Activated T-helper 17 cell treated with anti-CD3 and anti-CD28 coated beads, Interleukin-2, amount 50 U/mL, for 72 hours (primary cell): Measurements from ENCODE around the gene RPUSD2. TPM values are rescaled to one million over a fixed set of nuclear protein-coding genes. Genes with fewer than 3 reads are reported as not detected.

Experiments
- ATAC-seq: fragments of 150-1000 bp; cut with Tn5 transposase; replicated peaks from 2 replicates; pipeline ENCODE4 v1.10.0; 2021; ENCODE audit warnings: mild to moderate bottlenecking, moderate library complexity
- H3K27ac Mint-ChIP-seq: one replicate; pipeline ENCODE4 v1.8.0; 2022; ENCODE audit warnings: mixed read lengths
- H3K27me3 Mint-ChIP-seq: one replicate; pipeline ENCODE4 v1.8.0; 2022; ENCODE audit warnings: mixed read lengths
- H3K36me3 Mint-ChIP-seq: one replicate; pipeline ENCODE4 v1.8.0; 2022; ENCODE audit warnings: low read depth, mild to moderate bottlenecking, mixed read lengths
- H3K4me1 Mint-ChIP-seq: one replicate; pipeline ENCODE4 v1.8.0; 2022; ENCODE audit warnings: mixed read lengths
- H3K4me3 Mint-ChIP-seq: one replicate; pipeline ENCODE4 v1.8.0; 2022; ENCODE audit warnings: mild to moderate bottlenecking, mixed read lengths
- H3K9me3 Mint-ChIP-seq: one replicate; pipeline ENCODE4 v1.8.0; 2022; ENCODE audit warnings: mixed read lengths
- total RNA-seq, 2 donors: library from RNA; stranded (reverse); gene quantifications; one replicate each; pipeline ENCODE4 v1.2.3, GENCODE V29; 2022

Gene RPUSD2, protein sequence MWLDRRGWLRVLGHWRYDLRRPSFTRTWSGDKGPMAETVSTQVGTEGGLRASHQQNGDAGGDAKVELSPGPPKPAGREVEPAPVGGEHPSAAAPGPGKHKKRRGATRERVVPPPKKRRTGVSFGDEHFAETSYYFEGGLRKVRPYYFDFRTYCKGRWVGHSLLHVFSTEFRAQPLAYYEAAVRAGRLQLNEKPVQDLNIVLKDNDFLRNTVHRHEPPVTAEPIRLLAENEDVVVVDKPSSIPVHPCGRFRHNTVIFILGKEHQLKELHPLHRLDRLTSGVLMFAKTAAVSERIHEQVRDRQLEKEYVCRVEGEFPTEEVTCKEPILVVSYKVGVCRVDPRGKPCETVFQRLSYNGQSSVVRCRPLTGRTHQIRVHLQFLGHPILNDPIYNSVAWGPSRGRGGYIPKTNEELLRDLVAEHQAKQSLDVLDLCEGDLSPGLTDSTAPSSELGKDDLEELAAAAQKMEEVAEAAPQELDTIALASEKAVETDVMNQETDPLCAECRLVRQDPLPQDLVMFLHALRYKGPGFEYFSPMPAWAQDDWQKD
- total RNA-seq, result 10 to 100 TPM in 1 of 2 donors, 1 to 10 TPM in 1; 8.5 to 14.2 TPM

DNA sequence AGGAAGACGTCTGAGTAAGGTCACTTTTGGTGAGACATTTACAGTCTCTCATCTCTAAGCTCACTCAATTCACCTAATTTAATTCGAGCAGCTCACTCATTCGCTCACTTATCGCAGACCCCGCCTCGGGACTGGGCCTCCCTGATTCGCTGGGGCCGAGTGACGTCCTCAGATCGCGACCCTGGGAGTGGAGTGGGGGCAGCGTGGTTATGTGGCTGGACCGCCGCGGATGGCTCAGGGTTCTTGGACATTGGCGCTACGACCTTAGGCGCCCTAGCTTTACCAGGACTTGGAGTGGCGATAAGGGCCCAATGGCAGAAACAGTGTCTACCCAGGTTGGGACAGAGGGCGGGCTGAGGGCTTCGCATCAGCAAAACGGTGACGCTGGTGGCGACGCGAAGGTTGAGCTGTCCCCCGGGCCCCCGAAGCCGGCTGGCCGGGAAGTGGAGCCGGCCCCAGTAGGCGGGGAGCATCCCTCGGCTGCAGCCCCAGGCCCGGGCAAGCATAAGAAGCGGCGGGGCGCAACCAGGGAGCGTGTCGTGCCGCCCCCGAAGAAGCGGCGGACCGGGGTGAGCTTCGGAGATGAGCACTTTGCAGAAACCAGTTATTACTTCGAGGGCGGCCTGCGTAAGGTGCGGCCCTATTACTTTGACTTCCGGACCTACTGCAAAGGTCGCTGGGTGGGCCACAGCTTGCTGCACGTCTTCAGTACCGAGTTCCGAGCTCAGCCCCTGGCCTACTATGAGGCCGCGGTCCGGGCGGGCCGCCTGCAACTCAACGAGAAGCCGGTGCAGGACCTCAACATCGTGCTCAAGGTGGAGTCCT is at the start of gene RPUSD2:
Gene RPUSD2, plus strand, starts transcription at position 171 of the 825 bp plus-strand sequence. Its CDS starts 39 bp downstream, at position 210.
- Mint-ChIP-seq H3K27me3 (no peaks in the 10 kb centered on the region), H3K4me1 (peaks cover 22% of the 10 kb centered on the region), H3K36me3 (peaks cover 34% of the 10 kb centered on the region), H3K9me3 (no peaks in the 10 kb centered on the region), H3K4me3 (peak within 1 kb of the TSS; percentile 95), H3K27ac (peak within 1 kb of the TSS; percentile 96)
- peak; percentile 70 for ATAC-seq

DNA sequence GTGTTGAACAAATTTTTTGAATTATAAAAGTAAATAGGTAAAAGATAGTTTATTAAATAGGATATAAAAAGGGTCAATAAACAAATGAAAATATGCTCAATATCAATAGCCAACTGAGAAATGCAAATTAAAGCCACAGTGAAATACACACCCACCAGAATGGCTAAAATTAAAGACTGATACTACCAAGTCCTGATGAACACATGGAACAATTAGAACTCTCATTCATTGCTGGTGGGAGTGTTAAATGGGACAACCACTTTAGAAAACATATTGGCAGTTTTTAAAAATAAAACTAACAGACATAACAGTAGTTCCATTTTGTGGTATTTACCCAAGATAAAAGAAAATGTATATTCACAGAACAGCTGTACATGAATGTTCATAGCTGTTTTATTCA is 45.5 kb upstream of the RPUSD2 start:
- Mint-ChIP-seq H3K27me3 (no peaks in the 10 kb centered on the region), H3K36me3 (no peaks in the 10 kb centered on the region), H3K9me3 (no peaks in the 10 kb centered on the region), H3K4me1 (no peaks in the 10 kb centered on the region), H3K27ac (no peak overlapping the region), H3K4me3 (no peak overlapping the region)
- no peak for ATAC-seq

DNA sequence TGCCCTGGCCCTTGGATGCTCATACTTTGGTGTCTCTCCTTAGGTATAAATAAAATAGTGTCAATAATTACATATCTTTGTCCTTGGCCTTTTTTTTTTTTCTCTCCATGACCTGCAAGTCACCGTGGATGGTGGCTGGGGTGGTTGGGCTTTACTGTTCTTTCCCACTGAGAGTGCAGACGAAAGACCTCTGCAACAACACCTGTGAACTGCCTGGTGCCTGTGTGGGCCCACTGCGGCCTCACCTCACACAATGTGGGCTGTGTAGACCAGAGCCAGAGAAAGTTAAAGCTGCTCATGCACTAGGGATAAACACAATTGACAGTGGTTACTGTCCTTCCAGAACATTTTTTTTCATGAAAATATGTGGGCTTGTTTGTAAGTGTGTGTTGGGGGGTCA is 43.2 kb upstream of the RPUSD2 start:
- Mint-ChIP-seq H3K27me3 (no peaks in the 10 kb centered on the region), H3K4me1 (no peaks in the 10 kb centered on the region), H3K4me3 (no peak overlapping the region), H3K9me3 (no peaks in the 10 kb centered on the region), H3K36me3 (no peaks in the 10 kb centered on the region), H3K27ac (no peak overlapping the region)
- ATAC-seq, result no peak

DNA sequence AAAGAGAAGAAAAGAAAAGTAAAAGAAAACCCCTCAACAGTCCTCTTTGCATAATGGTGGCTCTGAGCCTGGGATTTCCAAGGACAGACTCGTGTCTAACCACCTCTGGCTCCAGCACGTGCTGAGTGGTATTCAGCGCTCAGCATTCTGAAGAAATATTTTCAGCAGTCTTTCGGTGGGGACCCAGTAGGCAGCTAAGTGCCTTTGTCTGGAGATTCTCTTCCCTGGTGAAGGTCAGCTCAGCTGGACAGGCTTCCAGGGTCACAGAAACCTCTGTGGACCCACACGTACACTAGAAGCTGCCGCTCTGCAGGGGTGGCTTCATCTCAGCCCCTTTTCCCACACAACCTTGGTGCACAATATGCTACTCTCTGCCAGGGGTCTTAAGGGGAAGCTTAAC is 40.3 kb upstream of the RPUSD2 start:
- Mint-ChIP-seq H3K4me3 (no peak overlapping the region), H3K36me3 (no peaks in the 10 kb centered on the region)

DNA sequence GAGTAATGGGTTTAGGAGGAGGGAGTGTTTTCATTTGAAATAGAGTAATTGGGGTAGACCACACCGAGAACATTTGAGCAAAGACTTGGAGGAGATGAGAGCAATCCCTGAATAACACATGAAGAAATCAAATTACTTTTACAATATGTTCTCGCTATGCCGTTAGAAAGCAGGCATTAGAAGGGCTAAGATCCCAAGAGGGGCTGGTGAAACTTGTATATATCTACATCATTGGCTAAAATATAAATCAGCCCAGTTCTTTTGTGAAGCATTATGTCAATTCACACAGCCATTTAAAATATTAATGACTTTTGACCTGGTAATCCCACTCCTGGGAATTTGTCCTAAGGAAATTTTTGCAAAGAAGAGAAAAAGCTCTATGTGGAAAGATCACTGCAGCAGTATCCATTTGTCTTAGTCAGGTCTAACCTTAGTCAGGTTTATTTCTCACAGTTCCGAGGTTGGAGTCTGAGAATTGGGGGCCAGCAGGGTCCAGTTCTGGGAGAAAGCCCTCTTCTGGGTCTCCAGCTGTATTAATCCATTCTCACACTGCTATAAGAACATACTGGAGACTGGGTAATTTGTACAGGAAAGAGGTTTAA is 35.2 kb upstream of the RPUSD2 start:
- Mint-ChIP-seq H3K4me3 (no peak overlapping the region), H3K36me3 (peaks cover 6% of the 10 kb centered on the region), H3K9me3 (no peaks in the 10 kb centered on the region), H3K27ac (no peak overlapping the region), H3K4me1 (no peaks in the 10 kb centered on the region), H3K27me3 (no peaks in the 10 kb centered on the region)
- ATAC-seq, result no peak

More for the DNA sequence above, 40.3 kb upstream of the RPUSD2 start:
- ATAC-seq, result no peak
- Mint-ChIP-seq H3K27me3 (no peaks in the 10 kb centered on the region), H3K4me1 (no peaks in the 10 kb centered on the region), H3K9me3 (no peaks in the 10 kb centered on the region), H3K27ac (no peak overlapping the region)

DNA sequence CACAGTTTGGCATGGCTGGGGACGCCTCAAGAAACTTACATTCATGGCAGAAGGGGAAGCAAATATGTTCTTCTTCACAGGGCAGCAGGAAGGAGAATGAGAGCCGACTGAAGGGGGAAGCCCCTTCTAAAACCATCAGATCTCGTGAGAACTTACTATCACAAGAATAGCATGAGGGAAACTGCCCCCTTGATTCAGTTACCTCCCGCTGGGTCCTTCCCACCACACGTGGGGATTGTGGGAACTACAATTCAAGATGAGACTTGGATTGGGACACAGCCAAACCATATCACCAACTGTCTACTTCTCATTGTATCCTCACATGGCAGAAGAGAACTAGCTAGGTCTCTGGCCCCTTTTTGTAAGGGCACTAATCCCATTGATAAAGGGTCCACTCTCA is 34.7 kb upstream of the RPUSD2 start:
- H3K27ac Mint-ChIP-seq, result no peak overlapping the region
- H3K4me1 Mint-ChIP-seq, result peaks cover 4% of the 10 kb centered on the region
- H3K27me3 Mint-ChIP-seq, result no peaks in the 10 kb centered on the region
- no peak overlapping the region for H3K4me3 Mint-ChIP-seq
- H3K9me3 Mint-ChIP-seq, result no peaks in the 10 kb centered on the region
- no peak for ATAC-seq
- peaks cover 11% of the 10 kb centered on the region for H3K36me3 Mint-ChIP-seq

DNA sequence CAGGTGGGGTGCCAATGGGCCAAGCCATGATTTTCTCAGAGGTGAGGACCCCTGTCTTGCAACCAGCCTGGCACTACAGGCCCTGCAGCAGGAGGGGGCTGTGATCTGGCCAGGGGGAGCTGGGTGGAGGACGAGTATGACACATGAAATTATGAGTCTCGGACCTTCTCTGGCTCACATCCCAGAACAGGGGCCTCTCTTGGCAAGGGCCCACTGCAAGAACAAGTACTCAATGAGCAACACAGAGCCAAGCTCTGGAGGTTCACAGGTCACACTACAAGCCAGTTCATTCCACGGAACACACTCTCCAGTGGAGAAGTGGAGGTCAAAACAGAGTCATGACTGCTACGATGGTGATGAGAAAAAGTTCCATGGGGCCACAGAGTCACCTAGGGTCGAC is 32.6 kb upstream of the RPUSD2 start:
- no peaks in the 10 kb centered on the region for H3K9me3 Mint-ChIP-seq
- no peak overlapping the region for H3K4me3 Mint-ChIP-seq
- peaks cover 4% of the 10 kb centered on the region for H3K4me1 Mint-ChIP-seq
- H3K27me3 Mint-ChIP-seq, result no peaks in the 10 kb centered on the region
- ATAC-seq, result no peak
- H3K27ac Mint-ChIP-seq, result no peak overlapping the region
- peaks cover 11% of the 10 kb centered on the region for H3K36me3 Mint-ChIP-seq

DNA sequence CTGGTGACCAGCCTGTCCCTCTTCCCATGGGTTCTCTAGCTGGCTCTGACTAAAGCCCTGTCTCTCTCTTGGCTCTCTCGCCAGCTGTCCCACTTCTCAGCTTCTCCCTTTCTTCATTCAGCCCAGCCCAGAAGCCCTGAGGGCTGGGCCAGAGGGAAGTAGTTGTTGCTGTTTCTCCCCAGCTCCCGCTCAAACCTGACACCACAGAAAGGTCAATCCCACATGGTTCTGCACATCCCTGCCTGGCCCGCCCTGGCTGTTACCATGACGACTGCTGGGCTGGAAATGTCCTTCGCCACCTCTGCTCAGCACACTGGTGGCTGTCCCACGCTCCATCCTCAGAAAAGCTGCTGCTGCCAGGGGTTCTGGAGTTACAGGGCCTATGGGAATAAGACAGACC is 30.1 kb upstream of the RPUSD2 start:
- Mint-ChIP-seq H3K4me3 (no peak overlapping the region), H3K27ac (no peak overlapping the region), H3K9me3 (no peaks in the 10 kb centered on the region), H3K27me3 (no peaks in the 10 kb centered on the region), H3K4me1 (peaks cover 4% of the 10 kb centered on the region), H3K36me3 (peaks cover 11% of the 10 kb centered on the region)
- ATAC-seq, result no peak

DNA sequence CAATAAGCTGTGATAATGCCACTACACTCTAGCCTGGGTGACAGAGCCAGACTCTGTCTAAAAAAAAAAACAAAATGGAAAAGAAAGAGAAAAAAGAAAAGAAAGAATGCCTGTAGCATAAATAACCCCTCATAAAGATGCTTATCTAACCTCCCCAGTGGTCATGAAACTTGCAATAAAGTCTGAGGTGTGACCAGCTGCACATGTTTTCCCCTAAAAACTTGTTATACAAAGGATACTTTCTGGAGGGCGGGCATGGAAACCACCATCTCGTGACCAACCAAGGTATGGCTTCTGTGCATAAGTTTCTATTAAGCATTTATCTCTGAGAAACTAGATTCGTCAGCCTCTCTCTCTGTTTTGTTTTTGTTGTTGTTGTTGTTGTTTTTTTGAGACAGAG is 26.0 kb upstream of the RPUSD2 start:
- no peak for ATAC-seq
- no peaks in the 10 kb centered on the region for H3K27me3 Mint-ChIP-seq
- no peaks in the 10 kb centered on the region for H3K9me3 Mint-ChIP-seq
- no peak overlapping the region for H3K27ac Mint-ChIP-seq
- peaks cover 4% of the 10 kb centered on the region for H3K4me1 Mint-ChIP-seq
- no peak overlapping the region for H3K4me3 Mint-ChIP-seq
- peaks cover 26% of the 10 kb centered on the region for H3K36me3 Mint-ChIP-seq

DNA sequence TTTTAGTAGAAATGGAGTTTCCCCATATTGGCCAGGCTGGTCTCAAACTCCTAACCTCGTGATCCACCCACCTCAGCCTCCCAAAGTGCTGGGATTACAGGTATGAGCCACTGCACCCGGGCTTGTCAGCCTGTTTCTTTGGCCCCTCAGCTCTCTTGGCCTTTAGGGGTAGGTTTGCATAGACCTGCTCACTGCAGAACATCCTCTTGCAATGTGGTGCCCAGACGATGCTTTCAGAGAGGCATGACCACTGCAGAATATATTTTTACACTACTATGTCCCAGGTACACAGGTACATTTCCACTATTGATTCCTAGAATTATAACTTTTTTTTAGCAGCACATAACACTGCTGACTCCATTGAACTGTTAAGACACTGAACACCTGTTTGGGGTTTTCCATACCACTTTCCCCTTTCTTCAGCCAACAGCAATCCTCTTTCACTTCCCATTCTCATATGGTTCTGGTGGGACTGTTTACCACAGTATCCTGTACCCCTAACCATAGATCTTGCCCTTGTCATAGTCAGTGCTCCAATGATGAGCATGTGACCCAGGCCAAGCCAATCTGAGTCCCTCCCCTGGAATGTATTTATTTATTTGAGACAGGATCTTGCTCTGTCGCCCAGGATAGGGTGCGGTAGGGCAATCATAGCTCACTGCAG is 25.3 kb upstream of the RPUSD2 start:
- ATAC-seq, result no peak
- Mint-ChIP-seq H3K27me3 (no peaks in the 10 kb centered on the region), H3K27ac (no peak overlapping the region), H3K36me3 (peaks cover 28% of the 10 kb centered on the region), H3K4me1 (peaks cover 4% of the 10 kb centered on the region), H3K9me3 (no peaks in the 10 kb centered on the region), H3K4me3 (no peak overlapping the region)

DNA sequence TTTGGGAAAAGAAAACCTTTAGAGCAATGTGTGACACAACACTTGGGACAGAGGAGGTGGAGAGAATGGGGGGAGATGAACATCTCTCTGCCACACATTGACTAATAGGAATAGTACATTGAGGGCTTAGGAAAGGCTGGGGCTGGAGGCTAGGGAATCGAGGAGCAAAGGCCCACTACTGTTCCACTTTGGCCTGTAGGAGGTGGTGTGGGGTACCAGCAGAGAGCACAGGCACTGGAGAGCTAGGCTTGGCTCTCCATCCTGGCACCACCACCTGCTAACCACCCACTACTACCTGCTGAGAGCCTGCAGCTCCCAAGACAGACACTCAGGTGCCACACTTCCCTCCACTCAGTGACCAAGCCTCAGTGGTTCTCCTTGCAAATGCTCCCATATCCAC is 23.6 kb upstream of the RPUSD2 start:
- Mint-ChIP-seq H3K36me3 (peaks cover 39% of the 10 kb centered on the region), H3K4me3 (no peak overlapping the region), H3K27me3 (no peaks in the 10 kb centered on the region), H3K4me1 (no peaks in the 10 kb centered on the region), H3K9me3 (no peaks in the 10 kb centered on the region), H3K27ac (peak overlapping the region; percentile 16)
- no peak for ATAC-seq

DNA sequence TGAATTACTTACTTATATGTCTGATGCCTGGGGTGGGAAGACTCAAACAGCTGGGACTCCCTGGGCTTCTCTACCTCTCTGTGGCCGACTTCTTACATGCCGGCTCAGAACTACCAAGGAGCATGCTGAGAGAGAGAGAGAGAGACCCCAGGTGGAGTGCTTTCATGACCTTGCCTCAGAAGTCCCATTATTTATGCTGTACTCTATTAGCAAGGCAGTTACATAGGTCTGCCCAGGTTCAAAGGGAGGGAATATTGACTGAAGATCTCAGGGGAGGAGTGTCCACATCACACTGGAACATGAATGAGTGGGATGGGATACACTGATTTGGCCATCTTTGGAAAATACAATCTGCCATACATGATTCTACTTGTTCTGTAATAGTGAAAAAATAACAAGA is 20.5 kb upstream of the RPUSD2 start:
- Mint-ChIP-seq H3K27me3 (no peaks in the 10 kb centered on the region), H3K36me3 (peaks cover 68% of the 10 kb centered on the region), H3K27ac (no peak overlapping the region), H3K9me3 (no peaks in the 10 kb centered on the region), H3K4me3 (no peak overlapping the region), H3K4me1 (no peaks in the 10 kb centered on the region)
- no peak for ATAC-seq

DNA sequence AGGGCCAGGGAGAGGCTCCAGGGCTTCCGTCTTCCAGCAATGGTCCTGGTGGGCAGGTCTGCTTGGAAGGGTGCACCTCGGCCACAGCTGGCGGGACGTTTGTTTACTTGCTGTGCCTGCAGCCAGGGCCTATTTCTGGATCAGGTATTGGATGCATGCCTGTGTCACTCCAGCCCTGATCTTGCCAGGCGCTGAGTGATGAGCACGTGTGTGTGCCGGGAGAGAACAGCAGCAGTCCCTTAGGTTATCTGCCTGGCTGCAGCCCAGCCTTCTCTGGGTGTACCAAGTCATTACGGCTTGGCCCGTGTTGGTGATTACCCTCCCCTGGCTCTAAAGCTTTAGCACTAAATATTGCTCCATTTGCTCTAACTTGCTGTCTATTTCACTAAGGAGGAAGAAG is 19.2 kb upstream of the RPUSD2 start:
- Mint-ChIP-seq H3K9me3 (no peaks in the 10 kb centered on the region), H3K27me3 (no peaks in the 10 kb centered on the region), H3K4me1 (no peaks in the 10 kb centered on the region), H3K4me3 (no peak overlapping the region), H3K36me3 (peaks cover 81% of the 10 kb centered on the region), H3K27ac (no peak overlapping the region)
- ATAC-seq, result no peak
